H9 (cell line): ENCODE measurements around the gene KRT222. TPM values are rescaled to one million over a fixed set of nuclear protein-coding genes. Genes with fewer than 3 reads are reported as not detected.

Source experiments
- DNase-seq: peaks from one replicate; pipeline ENCODE4 v3.0.0-alpha.2; 2017
- H2AFZ ChIP-seq: one replicate; pipeline ENCODE4 v1.6.1; 2013; ENCODE audit warnings: mild to moderate bottlenecking, low read length, control low read depth, moderate library complexity
- H2AK5ac ChIP-seq: 2 replicates; pipeline ENCODE4 v1.6.1; 2013; ENCODE audit warnings: low read length, control low read depth, mixed read lengths; ENCODE audit not compliant: insufficient read length
- H2BK120ac ChIP-seq: one replicate; pipeline ENCODE4 v1.6.1; 2013; ENCODE audit warnings: low read depth, mild to moderate bottlenecking, low read length, control low read depth, inconsistent platforms; ENCODE audit not compliant: poor library complexity, severe bottlenecking
- H2BK12ac ChIP-seq: 2 replicates; pipeline ENCODE4 v1.6.1; 2013; ENCODE audit warnings: low read length, control low read depth, mixed read lengths, low read depth; ENCODE audit not compliant: insufficient read length
- H2BK15ac ChIP-seq: 2 replicates; pipeline ENCODE4 v1.6.1; 2013; ENCODE audit warnings: low read depth, low read length, control low read depth
- H2BK20ac ChIP-seq: one replicate; pipeline ENCODE4 v1.6.1; 2013; ENCODE audit warnings: low read depth, mild to moderate bottlenecking, low read length, control low read depth, inconsistent platforms; ENCODE audit not compliant: poor library complexity, severe bottlenecking
- H2BK5ac ChIP-seq: 2 replicates; pipeline ENCODE4 v1.6.1; 2013; ENCODE audit warnings: low read length, control low read depth, mixed read lengths; ENCODE audit not compliant: insufficient read length
- H3K14ac ChIP-seq: 2 replicates; pipeline ENCODE4 v1.6.1; 2013; ENCODE audit warnings: low read length, control low read depth; ENCODE audit not compliant: insufficient read depth
- H3K18ac ChIP-seq: 2 replicates; pipeline ENCODE4 v1.6.1; 2013; ENCODE audit warnings: low read depth, mild to moderate bottlenecking, mixed read lengths, low read length, control low read depth; ENCODE audit not compliant: insufficient read length
- H3K23ac ChIP-seq: 2 replicates; pipeline ENCODE4 v1.6.1; 2013; ENCODE audit warnings: low read length, control low read depth, mixed read lengths, low read depth; ENCODE audit not compliant: insufficient read length
- H3K23me2 ChIP-seq: 2 replicates; pipeline ENCODE4 v1.6.1; 2013; ENCODE audit warnings: low read depth, mild to moderate bottlenecking, mixed read lengths, low read length, control low read depth; ENCODE audit not compliant: insufficient read length, poor library complexity, severe bottlenecking
- H3K27ac ChIP-seq: 2 replicates; pipeline ENCODE4 v1.5.1; 2013; ENCODE audit warnings: low read length, control low read depth, mixed read lengths, low read depth; ENCODE audit not compliant: insufficient read length
- H3K27me3 ChIP-seq: 2 replicates; pipeline ENCODE4 v1.6.1; 2013; ENCODE audit warnings: low read length, control low read depth, inconsistent platforms; ENCODE audit not compliant: insufficient read depth
- H3K4ac ChIP-seq: 2 replicates; pipeline ENCODE4 v1.6.1; 2013; ENCODE audit warnings: low read depth, mild to moderate bottlenecking, control low read depth, inconsistent platforms, low read length, moderate library complexity
- H3K4me1 ChIP-seq: 2 replicates; pipeline ENCODE4 v1.6.1; 2013; ENCODE audit warnings: low read length, control low read depth, inconsistent platforms; ENCODE audit not compliant: insufficient read depth
- H3K4me2 ChIP-seq: 2 replicates; pipeline ENCODE4 v1.6.1; 2013; ENCODE audit warnings: low read length, control low read depth, mixed read lengths; ENCODE audit not compliant: insufficient read length, insufficient read depth
- H3K56ac ChIP-seq: 2 replicates; pipeline ENCODE4 v1.6.1; 2013; ENCODE audit warnings: low read depth, mild to moderate bottlenecking, mixed read lengths, low read length, control low read depth; ENCODE audit not compliant: insufficient read length
- H3K79me1 ChIP-seq: 2 replicates; pipeline ENCODE4 v1.6.1; 2013; ENCODE audit warnings: low read depth, mild to moderate bottlenecking, moderate library complexity, low read length, control low read depth, inconsistent platforms; ENCODE audit not compliant: insufficient read depth, poor library complexity, severe bottlenecking
- H3K79me2 ChIP-seq: 2 replicates; pipeline ENCODE4 v1.6.1; 2013; ENCODE audit warnings: low read length, control low read depth, inconsistent platforms; ENCODE audit not compliant: insufficient read depth
- H3K9ac ChIP-seq: 2 replicates; pipeline ENCODE4 v1.6.1; 2013; ENCODE audit warnings: low read length, control low read depth, mixed read lengths; ENCODE audit not compliant: insufficient read length; ENCODE audit errors: extremely low read depth
- H3K9me3 ChIP-seq: one replicate; pipeline ENCODE4 v1.6.1; 2013; ENCODE audit warnings: low read depth, low read length, inconsistent platforms; ENCODE audit not compliant: control insufficient read depth
- H3T11ph ChIP-seq: one replicate; pipeline ENCODE4 v1.6.1; 2013; ENCODE audit warnings: mild to moderate bottlenecking, low read length, control low read depth, inconsistent platforms
- H4K20me1 ChIP-seq: one replicate; pipeline ENCODE4 v1.6.1; 2013; ENCODE audit not compliant: control insufficient read depth, insufficient read length, insufficient read depth
- H4K5ac ChIP-seq: 2 replicates; pipeline ENCODE4 v1.6.1; 2013; ENCODE audit warnings: low read depth, mild to moderate bottlenecking, mixed read lengths, low read length, control low read depth; ENCODE audit not compliant: insufficient read length
- H4K8ac ChIP-seq: replicated peaks from 2 replicates; pipeline ENCODE4 v1.6.1; 2013; ENCODE audit warnings: low read length, control low read depth, mixed read lengths, low read depth; ENCODE audit not compliant: insufficient read length
- H4K91ac ChIP-seq: 2 replicates; pipeline ENCODE4 v1.6.1; 2013; ENCODE audit warnings: low read depth, mild to moderate bottlenecking, moderate library complexity, mixed read lengths, low read length, control low read depth; ENCODE audit not compliant: insufficient read length
- H3K27ac Mint-ChIP-seq, 3 experiments: 2 replicates in 2 of 3; 3 replicates in 1 of 3; pipeline ENCODE4 v1.8.0; 2020 to 2021; ENCODE audit warnings: mixed read lengths in 3 of 3, mild to moderate bottlenecking in 1 of 3, moderate library complexity in 1 of 3
- H3K27me3 Mint-ChIP-seq: 2 replicates; pipeline ENCODE4 v1.8.0; 2021; ENCODE audit warnings: low read depth, mild to moderate bottlenecking, moderate library complexity, mixed read lengths
- H3K36me3 Mint-ChIP-seq, 3 experiments: 2 replicates in 2 of 3; 3 replicates in 1 of 3; pipeline ENCODE4 v1.8.0; 2020 to 2021; ENCODE audit warnings: low read depth in 3 of 3, mixed read lengths in 3 of 3; ENCODE audit not compliant: insufficient read depth in 1 of 3
- H3K4me1 Mint-ChIP-seq, 2 experiments: 2 replicates each; pipeline ENCODE4 v1.8.0; 2020; ENCODE audit warnings: mixed read lengths in 2 of 2
- H3K4me3 Mint-ChIP-seq, 2 experiments: 2 replicates in 1 of 2; 3 replicates in 1 of 2; pipeline ENCODE4 v1.8.0; 2020 to 2021; ENCODE audit warnings: mild to moderate bottlenecking in 2 of 2, mixed read lengths in 2 of 2, moderate library complexity in 1 of 2
- H3K9me3 Mint-ChIP-seq, 2 experiments: 2 replicates in 1 of 2; 3 replicates in 1 of 2; pipeline ENCODE4 v1.8.0; 2020; ENCODE audit warnings: mild to moderate bottlenecking in 2 of 2, mixed read lengths in 2 of 2, moderate library complexity in 1 of 2
- WGBS: extraction: QIAGEN DNeasy Blood & Tissue Kit; methylation state at CpG from one replicate; pipeline ENCODE4 v1.1.7; 2013; ENCODE audit warnings: missing lambda C conversion rate, low lambda C conversion rate, mixed read lengths; ENCODE audit not compliant: insufficient read length; ENCODE audit errors: extremely low coverage; 5-methylcytosine and 5-hydroxymethylcytosine counted together
- total RNA-seq: library from RNA; stranded (reverse); gene quantifications from 2 replicates; pipeline ENCODE4 v1.2.1, GENCODE V29; 2021
- TF ChIP-seq, protein P1 (sequence below): fragments of 200-600 bp; sonication (generic); conservative IDR thresholded peaks from 3 replicates; pipeline ENCODE4 v1.8.0; 2021; ENCODE audit warnings: antibody characterized with exemption, mild to moderate bottlenecking

KRT222 gene
- total RNA-seq, 1 experiment from 2014 or later, result 0.13 TPM

DNA sequence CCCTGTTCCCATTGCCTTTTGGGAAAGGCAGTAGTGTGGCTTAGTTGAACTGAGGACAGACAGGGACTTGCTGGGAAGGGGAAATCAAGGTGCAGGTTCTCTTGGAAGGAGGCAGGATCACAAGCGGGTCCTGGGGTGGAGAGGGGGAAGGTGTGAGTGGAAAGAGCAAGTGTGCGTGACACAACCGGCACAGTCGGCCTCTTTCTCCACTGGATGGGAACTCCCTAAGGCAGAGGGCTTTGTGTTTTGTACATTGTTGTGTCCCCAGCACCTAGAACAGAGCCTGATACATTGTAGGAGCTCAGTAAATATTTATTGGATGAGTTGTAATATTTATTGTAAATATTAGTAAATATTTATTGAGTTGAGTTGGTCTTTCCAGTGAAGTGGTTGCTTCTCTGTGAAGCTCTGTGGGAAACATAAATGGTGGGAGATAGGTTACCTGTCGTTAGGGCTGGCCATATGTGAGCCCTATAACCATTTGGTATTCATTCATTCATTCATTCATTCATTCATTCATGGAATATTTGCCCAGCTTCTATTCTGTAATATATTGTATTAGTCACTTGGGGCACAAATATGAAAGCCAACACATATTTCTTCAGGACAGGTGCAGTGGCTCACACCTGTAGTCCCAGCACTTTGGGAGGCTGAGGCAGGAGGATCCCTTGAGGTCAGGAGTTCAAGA, 51.4 kb downstream of the KRT222 start:
- H3K4me1 Mint-ChIP-seq, result peaks cover 6 to 10% of the 10 kb centered on the region in 2 experiments
- no peak overlapping the region for H4K91ac ChIP-seq
- WGBS, result no CpG with 5 or more reads among the region's 5 CpGs

More for the DNA sequence above, 51.4 kb downstream of the KRT222 start:
- Histone ChIP-seq H3K23me2 (no peaks in the 10 kb centered on the region), H2AFZ (no peak overlapping the region), H2AK5ac (no peak overlapping the region), H3K14ac (no peak overlapping the region), H4K8ac (no peak overlapping the region), H3K56ac (no peak overlapping the region), H2BK12ac (no peak overlapping the region), H3K79me2 (no peaks in the 10 kb centered on the region), H4K20me1 (no peaks in the 10 kb centered on the region), H2BK120ac (no peak overlapping the region), H3K4ac (no peak overlapping the region), H2BK5ac (no peak overlapping the region), H3T11ph (no peak overlapping the region), H3K18ac (no peak overlapping the region), H3K4me2 (no peak overlapping the region), H4K5ac (no peak overlapping the region), H2BK15ac (no peak overlapping the region), H3K4me1 (no peaks in the 10 kb centered on the region), H3K27ac (no peak overlapping the region), H3K27me3 (no peaks in the 10 kb centered on the region), H2BK20ac (no peak overlapping the region), H3K9me3 (no peaks in the 10 kb centered on the region), H3K23ac (no peak overlapping the region), H3K79me1 (no peaks in the 10 kb centered on the region), H3K9ac (no peak overlapping the region)
- Mint-ChIP-seq H3K9me3 (no peaks in the 10 kb centered on the region), H3K27ac (no peak overlapping the region), H3K27me3 (peaks cover 26% of the 10 kb centered on the region), H3K4me3 (no peak overlapping the region), H3K36me3 (no peaks in the 10 kb centered on the region; a peak in 1 of 7 replicates)
- TF ChIP-seq, protein P1, sequence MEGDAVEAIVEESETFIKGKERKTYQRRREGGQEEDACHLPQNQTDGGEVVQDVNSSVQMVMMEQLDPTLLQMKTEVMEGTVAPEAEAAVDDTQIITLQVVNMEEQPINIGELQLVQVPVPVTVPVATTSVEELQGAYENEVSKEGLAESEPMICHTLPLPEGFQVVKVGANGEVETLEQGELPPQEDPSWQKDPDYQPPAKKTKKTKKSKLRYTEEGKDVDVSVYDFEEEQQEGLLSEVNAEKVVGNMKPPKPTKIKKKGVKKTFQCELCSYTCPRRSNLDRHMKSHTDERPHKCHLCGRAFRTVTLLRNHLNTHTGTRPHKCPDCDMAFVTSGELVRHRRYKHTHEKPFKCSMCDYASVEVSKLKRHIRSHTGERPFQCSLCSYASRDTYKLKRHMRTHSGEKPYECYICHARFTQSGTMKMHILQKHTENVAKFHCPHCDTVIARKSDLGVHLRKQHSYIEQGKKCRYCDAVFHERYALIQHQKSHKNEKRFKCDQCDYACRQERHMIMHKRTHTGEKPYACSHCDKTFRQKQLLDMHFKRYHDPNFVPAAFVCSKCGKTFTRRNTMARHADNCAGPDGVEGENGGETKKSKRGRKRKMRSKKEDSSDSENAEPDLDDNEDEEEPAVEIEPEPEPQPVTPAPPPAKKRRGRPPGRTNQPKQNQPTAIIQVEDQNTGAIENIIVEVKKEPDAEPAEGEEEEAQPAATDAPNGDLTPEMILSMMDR, result no peak
- DNase-seq, result no peak
